ENCODE data around the gene ATG13.

ATG13 gene

DNA sequence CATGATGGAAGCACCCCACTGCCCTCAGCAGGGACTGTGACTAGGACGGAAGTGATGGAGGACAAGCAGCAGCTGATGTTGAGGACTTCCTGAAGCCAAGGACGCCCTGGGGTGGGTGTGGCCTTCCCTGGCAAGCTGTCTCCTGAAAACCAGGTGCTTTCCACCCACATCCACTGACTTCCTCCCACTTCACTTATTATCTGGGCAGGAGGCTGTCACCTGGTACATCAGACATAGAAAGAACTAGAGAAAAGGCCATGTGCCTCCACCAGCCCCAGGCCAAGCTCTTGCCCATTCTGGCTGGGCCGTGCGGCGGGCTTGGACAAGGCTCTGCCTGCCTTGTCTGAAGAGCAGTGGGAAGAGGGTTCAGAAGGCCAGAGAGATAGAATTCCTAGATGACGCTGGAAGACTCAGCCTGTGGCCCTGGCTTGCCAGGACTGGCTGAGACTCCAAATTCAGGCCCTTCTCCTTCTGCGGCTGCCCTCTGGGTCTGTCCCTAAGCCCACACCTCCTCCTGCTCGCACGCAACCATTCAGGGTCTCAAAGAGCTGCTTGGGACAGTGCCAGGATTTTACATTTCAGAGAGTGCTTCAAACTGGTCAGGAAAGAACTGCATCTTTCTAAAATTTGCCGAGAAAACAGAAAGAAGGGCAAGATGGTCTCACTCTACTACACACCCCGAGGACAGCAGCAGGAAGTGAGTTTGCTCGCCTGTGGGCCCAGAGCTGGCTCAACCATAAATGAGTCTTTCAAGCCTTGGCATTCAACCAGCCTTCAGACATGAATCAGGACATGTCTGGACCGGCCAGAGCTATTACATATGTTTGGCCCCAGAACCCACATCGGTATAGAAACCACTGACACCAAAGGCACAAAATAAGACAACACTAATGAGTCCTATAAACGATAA, 69.8 kb downstream of the ATG13 start:
- TF ChIP-seq, protein P1, sequence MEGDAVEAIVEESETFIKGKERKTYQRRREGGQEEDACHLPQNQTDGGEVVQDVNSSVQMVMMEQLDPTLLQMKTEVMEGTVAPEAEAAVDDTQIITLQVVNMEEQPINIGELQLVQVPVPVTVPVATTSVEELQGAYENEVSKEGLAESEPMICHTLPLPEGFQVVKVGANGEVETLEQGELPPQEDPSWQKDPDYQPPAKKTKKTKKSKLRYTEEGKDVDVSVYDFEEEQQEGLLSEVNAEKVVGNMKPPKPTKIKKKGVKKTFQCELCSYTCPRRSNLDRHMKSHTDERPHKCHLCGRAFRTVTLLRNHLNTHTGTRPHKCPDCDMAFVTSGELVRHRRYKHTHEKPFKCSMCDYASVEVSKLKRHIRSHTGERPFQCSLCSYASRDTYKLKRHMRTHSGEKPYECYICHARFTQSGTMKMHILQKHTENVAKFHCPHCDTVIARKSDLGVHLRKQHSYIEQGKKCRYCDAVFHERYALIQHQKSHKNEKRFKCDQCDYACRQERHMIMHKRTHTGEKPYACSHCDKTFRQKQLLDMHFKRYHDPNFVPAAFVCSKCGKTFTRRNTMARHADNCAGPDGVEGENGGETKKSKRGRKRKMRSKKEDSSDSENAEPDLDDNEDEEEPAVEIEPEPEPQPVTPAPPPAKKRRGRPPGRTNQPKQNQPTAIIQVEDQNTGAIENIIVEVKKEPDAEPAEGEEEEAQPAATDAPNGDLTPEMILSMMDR (conservative IDR thresholded peaks at IDR 0.05; ENCODE audit: low read length) = no peak
- peak; percentile 86 for DNase-seq (ENCODE audit: low read depth)
- H3K4me3 ChIP-seq (ENCODE audit: low read length) = no peak overlapping the region

DNA sequence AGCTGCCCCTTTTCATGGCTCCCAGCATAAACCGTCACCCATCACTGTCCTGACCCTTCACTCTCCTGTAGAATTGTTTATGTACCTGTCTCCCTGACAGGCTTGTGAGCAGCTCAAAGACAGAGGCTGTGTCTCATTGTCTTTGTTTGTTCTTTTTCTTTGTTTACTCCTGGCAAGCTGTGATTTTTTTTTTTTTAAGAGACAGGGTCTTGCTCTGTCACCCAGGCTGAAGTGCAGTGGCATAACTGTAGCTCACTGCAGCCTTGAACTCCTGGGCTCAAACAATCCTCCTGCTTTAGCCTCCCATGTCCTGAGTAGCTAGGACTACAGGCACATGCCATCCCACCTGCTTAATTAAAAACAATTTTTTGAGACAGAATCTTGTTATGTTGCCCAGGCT, 73.3 kb downstream of the ATG13 start:
- TF ChIP-seq, protein P1 (conservative IDR thresholded peaks at IDR 0.05; ENCODE audit: low read length) = no peak
- DNase-seq (ENCODE audit: low read depth) = no peak
- no peak overlapping the region for H3K4me3 ChIP-seq (ENCODE audit: low read length)

DNA sequence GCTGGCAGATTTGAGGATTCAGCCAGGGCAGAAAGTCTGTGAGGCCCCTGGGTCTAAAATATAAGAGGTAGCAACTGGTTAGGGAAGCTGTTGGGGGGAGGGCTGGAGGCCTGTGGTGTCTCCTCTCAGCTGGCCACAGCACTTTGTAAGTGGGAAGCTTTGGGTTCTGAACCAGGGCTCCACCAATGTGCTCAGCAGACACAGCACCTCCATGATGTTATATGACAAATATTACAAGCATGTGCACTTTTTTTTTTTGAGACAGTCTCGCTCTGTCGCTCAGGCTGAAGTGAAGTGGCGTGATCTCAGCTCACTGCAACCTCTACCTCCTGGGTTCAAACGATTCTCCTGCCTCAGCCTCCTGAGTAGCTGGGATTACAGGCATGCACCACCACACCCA, 75.1 kb downstream of the ATG13 start:
- no peak overlapping the region for H3K4me3 ChIP-seq (ENCODE audit: low read length)
- TF ChIP-seq, protein P1 (conservative IDR thresholded peaks at IDR 0.05; ENCODE audit: low read length) = no peak
- DNase-seq (ENCODE audit: low read depth) = peak; percentile 24

DNA sequence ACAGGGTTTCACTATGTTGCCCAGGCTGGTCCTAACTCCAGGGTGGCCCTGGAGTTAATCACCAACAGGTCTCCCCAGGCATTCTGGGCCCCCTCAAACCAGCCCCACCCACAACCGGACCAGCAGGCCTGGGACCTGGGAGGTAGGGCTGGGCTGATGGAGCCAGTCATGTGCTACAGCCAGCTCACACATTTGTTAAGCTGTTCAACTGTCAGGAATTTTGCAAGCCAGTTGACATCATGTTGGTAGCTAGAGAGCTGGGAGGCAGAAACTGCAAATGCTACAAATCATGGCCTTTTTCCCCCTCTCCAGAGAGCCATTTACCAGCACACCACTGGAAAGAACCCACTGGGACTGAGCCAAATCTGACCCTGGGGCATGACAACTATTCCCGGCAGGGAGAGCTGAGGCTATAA, 76.3 kb downstream of the ATG13 start:
- no peak overlapping the region for H3K4me3 ChIP-seq (ENCODE audit: low read length)
- TF ChIP-seq, protein P1 (conservative IDR thresholded peaks at IDR 0.05; ENCODE audit: low read length) = no peak
- DNase-seq (ENCODE audit: low read depth) = peak; percentile 73

DNA sequence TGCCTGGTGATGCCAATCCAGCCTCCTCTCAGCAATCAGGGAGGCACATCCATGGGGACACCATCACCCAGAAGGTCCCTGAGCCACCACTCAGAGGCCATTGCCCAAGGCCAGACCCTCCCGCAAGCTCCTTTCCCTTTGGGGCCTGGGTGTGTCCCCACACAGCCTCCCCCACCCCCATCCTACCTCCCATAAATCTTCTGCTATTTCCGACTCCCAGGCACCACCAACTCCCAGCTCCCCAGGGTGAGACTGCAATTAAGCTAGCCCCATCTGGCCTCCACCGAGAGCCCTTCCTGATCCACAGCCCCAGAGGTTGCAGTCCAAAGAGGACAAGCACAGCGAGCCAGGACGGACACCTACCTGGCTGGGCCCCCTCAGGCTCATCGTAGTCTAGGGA, 76.7 kb downstream of the ATG13 start:
- no peak for DNase-seq (ENCODE audit: low read depth)
- TF ChIP-seq, protein P1 (conservative IDR thresholded peaks at IDR 0.05; ENCODE audit: low read length) = no peak
- H3K4me3 ChIP-seq (ENCODE audit: low read length) = no peak overlapping the region

DNA sequence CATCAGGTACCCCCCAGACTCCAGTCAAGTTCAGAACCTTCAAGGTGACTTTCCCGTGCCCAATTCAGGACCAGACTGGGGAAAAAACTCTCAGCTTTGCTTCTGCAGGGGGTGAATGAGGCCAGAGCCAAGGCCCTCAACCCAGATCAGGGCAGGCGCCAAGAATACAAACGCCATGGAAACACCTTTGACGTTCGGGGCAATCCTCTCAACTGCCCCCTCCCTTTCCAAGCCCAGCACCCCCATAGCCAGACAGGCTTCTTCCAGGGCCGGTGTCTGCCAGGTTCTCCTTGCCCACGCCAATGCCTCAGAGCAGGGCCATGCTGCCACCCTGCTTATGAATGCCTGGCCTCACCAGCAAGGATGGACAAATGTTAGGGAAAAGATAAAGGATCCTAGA, 77.3 kb downstream of the ATG13 start:
- H3K4me3 ChIP-seq (ENCODE audit: low read length) = no peak overlapping the region
- DNase-seq (ENCODE audit: low read depth) = no peak
- TF ChIP-seq, protein P1 (conservative IDR thresholded peaks at IDR 0.05; ENCODE audit: low read length) = no peak
